OCI-LY1 (cell line): ENCODE results near the gene NFU1.

Experiments
- H2AFZ ChIP-seq: fragments of 200-600 bp; sonication (generic), shearing (Covaris generic); 2 replicates; pipeline ENCODE4 v1.6.0; 2014; ENCODE audit warnings: antibody characterized with exemption, mild to moderate bottlenecking, low read length
- H3F3A ChIP-seq: fragments of 200-600 bp; sonication (generic), shearing (Covaris generic); 2 replicates; pipeline ENCODE4 v1.6.0; 2014; ENCODE audit warnings: mild to moderate bottlenecking, antibody characterized with exemption, low read length, moderate library complexity; ENCODE audit not compliant: insufficient read depth
- H3K27ac ChIP-seq: fragments of 200-600 bp; sonication (generic); 2 replicates; pipeline ENCODE4 v1.5.1; 2014; ENCODE audit warnings: low read length, mixed run types, mild to moderate bottlenecking, low read depth; ENCODE audit not compliant: poor library complexity, severe bottlenecking
- H3K27me3 ChIP-seq: fragments of 200-600 bp; sonication (generic); 2 replicates; pipeline ENCODE4 v1.6.0; 2014; ENCODE audit warnings: antibody characterized with exemption, mild to moderate bottlenecking, low read length, moderate library complexity; ENCODE audit not compliant: insufficient read depth
- H3K36me3 ChIP-seq: fragments of 200-600 bp; sonication (generic); 2 replicates; pipeline ENCODE4 v1.6.1; 2014; ENCODE audit warnings: mild to moderate bottlenecking, antibody characterized with exemption, low read length, moderate library complexity, mixed read lengths; ENCODE audit not compliant: insufficient read depth
- H3K4me1 ChIP-seq: fragments of 200-600 bp; sonication (generic); 2 replicates; pipeline ENCODE4 v1.5.1; 2014; ENCODE audit warnings: mild to moderate bottlenecking, low read length, moderate library complexity; ENCODE audit not compliant: insufficient read depth, severe bottlenecking
- H3K4me2 ChIP-seq: fragments of 200-600 bp; sonication (generic), shearing (Covaris generic); 2 replicates; pipeline ENCODE4 v1.6.1; 2014; ENCODE audit warnings: low read length
- H3K4me3 ChIP-seq: fragments of 200-600 bp; sonication (generic); 2 replicates; pipeline ENCODE4 v1.5.1; 2014; ENCODE audit warnings: low read length, low read depth, mild to moderate bottlenecking, mixed read lengths; ENCODE audit not compliant: poor library complexity, severe bottlenecking
- H3K79me2 ChIP-seq: fragments of 200-600 bp; shearing (Covaris generic); 2 replicates; pipeline ENCODE4 v1.6.1; 2016; ENCODE audit warnings: mixed run types, low read length, mixed read lengths; ENCODE audit not compliant: insufficient read depth
- H3K9ac ChIP-seq: fragments of 200-600 bp; sonication (generic), shearing (Covaris generic); 2 replicates; pipeline ENCODE4 v1.6.1; 2014; ENCODE audit warnings: mild to moderate bottlenecking, low read length, mixed read lengths
- H3K9me2 ChIP-seq: fragments of 200-600 bp; sonication (generic), shearing (Covaris generic); 2 replicates; pipeline ENCODE4 v1.6.1; 2014; ENCODE audit warnings: low read depth, mild to moderate bottlenecking, low read length, mixed read lengths
- H3K9me3 ChIP-seq: fragments of 200-600 bp; shearing (Covaris generic); 2 replicates; pipeline ENCODE4 v1.6.1; 2014; ENCODE audit warnings: low read length, mixed read lengths
- H4K20me1 ChIP-seq: fragments of 200-600 bp; sonication (generic), shearing (Covaris generic); 2 replicates; pipeline ENCODE4 v1.6.0; 2016; ENCODE audit warnings: mild to moderate bottlenecking, low read length; ENCODE audit not compliant: insufficient read depth
- CTCF ChIP-seq: fragments of 200-600 bp; sonication (generic), shearing (Covaris generic); IDR thresholded peaks from 2 replicates; pipeline ENCODE4 v1.5.1; 2017; ENCODE audit warnings: mild to moderate bottlenecking, antibody characterized with exemption, low read length, moderate library complexity, mixed read lengths
- EZH2 ChIP-seq: fragments of 200-600 bp; sonication (generic), shearing (Covaris generic); IDR thresholded peaks from 2 replicates; pipeline ENCODE4 v1.8.0; 2017; ENCODE audit warnings: borderline replicate concordance, mixed run types, mild to moderate bottlenecking, antibody characterized with exemption, low read length, moderate library complexity, mixed read lengths

Gene NFU1

GRCh38 chr2:69381337-69381737, 55.9 kb downstream of the NFU1 start:
- H3K9me3 ChIP-seq = no peaks in the 10 kb centered on the region
- H3K36me3 ChIP-seq = no peaks in the 10 kb centered on the region
- peaks cover 21% of the 10 kb centered on the region for H3K79me2 ChIP-seq
- no peak for TF ChIP-seq CTCF
- no peak for TF ChIP-seq EZH2
- no peak overlapping the region for H3K4me3 ChIP-seq
- no peaks in the 10 kb centered on the region for H3K27me3 ChIP-seq
- H3K9ac ChIP-seq = no peak overlapping the region
- H2AFZ ChIP-seq = no peak overlapping the region
- H3K9me2 ChIP-seq = no peaks in the 10 kb centered on the region
- no peak overlapping the region for H3K27ac ChIP-seq
- H3K4me1 ChIP-seq = peaks cover 13% of the 10 kb centered on the region
- H4K20me1 ChIP-seq = no peaks in the 10 kb centered on the region
- no peaks in the 10 kb centered on the region for H3F3A ChIP-seq
- no peak overlapping the region for H3K4me2 ChIP-seq

- H3K36me3 ChIP-seq = no peaks in the 10 kb centered on the region
- H3K4me3 ChIP-seq = no peak overlapping the region
- H3K79me2 ChIP-seq = peaks cover 16% of the 10 kb centered on the region
- no peaks in the 10 kb centered on the region for H3K9me3 ChIP-seq
- H4K20me1 ChIP-seq = no peaks in the 10 kb centered on the region
- H2AFZ ChIP-seq = no peak overlapping the region
- H3K27ac ChIP-seq = no peak overlapping the region
- H3K4me2 ChIP-seq = no peak overlapping the region
- H3K9ac ChIP-seq = no peak overlapping the region
- TF ChIP-seq CTCF = no peak
- no peak for TF ChIP-seq EZH2
- peaks cover 14% of the 10 kb centered on the region for H3K4me1 ChIP-seq
- no peaks in the 10 kb centered on the region for H3F3A ChIP-seq
- no peaks in the 10 kb centered on the region for H3K9me2 ChIP-seq
- no peaks in the 10 kb centered on the region for H3K27me3 ChIP-seq
Observed at GRCh38 chr2:69380072-69380917, 56.9 kb downstream of the NFU1 start.

GRCh38 chr2:69376403-69376802, 60.8 kb downstream of the NFU1 start:
- no peak for TF ChIP-seq EZH2
- no peak for TF ChIP-seq CTCF
- no peak overlapping the region for H3K4me3 ChIP-seq
- no peaks in the 10 kb centered on the region for H3K9me2 ChIP-seq
- no peaks in the 10 kb centered on the region for H4K20me1 ChIP-seq
- H3K9ac ChIP-seq = no peak overlapping the region
- H3K9me3 ChIP-seq = no peaks in the 10 kb centered on the region
- no peaks in the 10 kb centered on the region for H3F3A ChIP-seq
- no peak overlapping the region for H2AFZ ChIP-seq
- no peaks in the 10 kb centered on the region for H3K27me3 ChIP-seq
- peaks cover 9% of the 10 kb centered on the region; the same call in 1 of the 2 replicates for H3K36me3 ChIP-seq
- no peak overlapping the region for H3K4me2 ChIP-seq
- peak overlapping the region; percentile 4 for H3K27ac ChIP-seq
- peaks cover 14% of the 10 kb centered on the region for H3K4me1 ChIP-seq
- H3K79me2 ChIP-seq = peaks cover 19% of the 10 kb centered on the region
